GM18907 (cell line): Measurements from ENCODE around the gene SLC26A8.
A peak's percentile ranks its signal among the peaks of the same experiment; 100 is the strongest.
"Not testable (repeated sequence)": the region's sequence is repeated elsewhere in the genome, so short reads cannot be mapped to it uniquely, and the experiment has no call there.

Experiments
- ATAC-seq: cut with Tn5 transposase; IDR thresholded peaks from one replicate; pipeline ENCODE4 v1.9.1; 2021; ENCODE audit warnings: mild to moderate bottlenecking, moderate library complexity; ENCODE audit not compliant: unreplicated experiment

The SLC26A8 gene

DNA sequence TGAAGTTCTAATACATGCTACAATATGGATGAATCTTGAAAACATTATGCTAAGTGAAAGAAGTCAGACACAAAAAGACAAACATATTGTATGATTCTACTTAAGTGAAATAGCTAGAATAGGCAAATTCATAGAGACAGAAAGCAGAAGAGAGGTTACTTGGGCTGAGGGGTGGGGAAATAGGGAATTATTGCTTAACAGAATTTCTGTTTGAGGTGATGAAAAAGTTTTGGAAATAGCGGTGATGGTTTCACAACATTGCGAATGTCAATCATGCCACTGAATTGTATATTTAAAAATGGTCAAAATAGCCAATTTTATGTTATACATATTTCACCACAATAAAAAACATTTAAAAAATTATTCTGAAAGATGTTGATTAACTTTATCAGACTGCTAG is 6.1 kb downstream of the SLC26A8 start:
- no peak for ATAC-seq

DNA sequence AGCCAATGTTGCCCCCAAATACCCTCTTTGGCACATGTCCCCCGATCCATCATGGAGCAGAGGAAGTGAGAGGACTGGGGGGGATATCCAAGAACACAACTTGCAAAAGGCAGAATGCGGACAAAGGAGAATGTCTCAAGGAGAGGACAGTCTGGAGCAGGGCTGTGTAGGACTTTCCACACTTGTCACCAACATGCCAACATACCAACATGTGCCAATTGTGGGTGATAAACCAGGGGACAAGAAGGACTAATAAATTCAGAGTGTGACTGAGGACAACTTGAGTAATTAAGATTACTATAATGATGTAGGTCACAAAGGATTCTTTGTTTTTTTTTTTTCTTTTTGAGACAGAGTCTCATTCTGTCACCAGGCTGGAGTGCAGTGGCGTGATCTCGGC is 8.8 kb downstream of the SLC26A8 start:
- no peak for ATAC-seq

DNA sequence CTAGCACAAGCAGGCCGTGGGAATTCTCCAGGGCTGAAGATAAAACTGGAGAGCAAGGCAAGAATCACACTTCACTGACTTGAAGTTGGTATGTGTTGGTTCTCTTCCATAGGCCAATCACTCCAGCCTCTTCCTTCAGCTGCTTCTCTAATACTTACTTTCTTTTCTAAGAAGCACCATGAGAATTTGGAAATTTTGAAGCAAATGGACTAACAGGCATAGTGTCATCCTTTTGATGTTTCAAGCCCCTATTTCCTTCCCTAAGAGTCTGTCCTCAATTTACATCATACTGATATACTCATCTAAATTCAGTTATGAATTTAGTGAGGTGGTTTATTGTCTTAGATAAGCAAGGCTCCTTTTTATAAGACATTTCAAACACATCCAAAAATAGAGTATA is 24.0 kb downstream of the SLC26A8 start:
- no peak for ATAC-seq

DNA sequence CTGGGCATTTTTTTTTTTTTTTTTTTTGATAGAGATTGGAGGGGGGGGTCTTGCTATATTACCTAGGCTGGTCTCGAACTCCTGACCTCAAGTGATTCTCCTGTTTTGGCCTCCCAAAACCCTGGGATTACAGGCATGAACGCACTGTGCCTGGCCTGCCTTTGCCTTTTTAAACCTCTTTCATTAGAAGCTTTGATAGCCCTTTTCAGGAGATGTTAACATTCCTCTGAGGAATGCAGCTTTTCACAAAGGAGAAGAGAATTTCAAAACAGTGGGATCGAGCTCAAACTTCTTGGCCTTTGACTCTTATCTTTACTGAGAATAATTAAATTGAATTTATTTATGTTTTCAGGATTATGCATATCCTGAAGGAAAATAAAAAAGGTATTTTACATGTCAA is 31.3 kb downstream of the SLC26A8 start:
- no peak for ATAC-seq

DNA sequence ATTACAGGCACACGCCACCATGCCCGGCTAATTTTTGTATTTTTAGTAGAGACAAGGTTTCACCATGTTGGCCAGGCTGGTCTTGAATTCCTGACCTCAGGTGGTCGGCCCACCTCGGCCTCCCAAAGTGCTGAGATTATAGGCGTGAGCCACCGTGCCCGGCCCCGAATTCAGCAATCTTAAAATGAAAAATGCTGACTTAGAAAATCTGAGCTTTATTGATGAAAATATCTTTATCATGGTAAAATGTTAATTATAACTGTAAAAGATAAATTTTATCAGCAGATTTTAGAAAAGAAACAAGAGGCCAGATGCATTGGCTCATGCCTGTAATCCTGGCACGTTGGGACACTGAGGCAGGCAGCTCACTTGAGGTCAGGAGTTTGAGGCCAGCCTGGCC is 36.4 kb downstream of the SLC26A8 start:
- not testable (repeated sequence) for ATAC-seq

DNA sequence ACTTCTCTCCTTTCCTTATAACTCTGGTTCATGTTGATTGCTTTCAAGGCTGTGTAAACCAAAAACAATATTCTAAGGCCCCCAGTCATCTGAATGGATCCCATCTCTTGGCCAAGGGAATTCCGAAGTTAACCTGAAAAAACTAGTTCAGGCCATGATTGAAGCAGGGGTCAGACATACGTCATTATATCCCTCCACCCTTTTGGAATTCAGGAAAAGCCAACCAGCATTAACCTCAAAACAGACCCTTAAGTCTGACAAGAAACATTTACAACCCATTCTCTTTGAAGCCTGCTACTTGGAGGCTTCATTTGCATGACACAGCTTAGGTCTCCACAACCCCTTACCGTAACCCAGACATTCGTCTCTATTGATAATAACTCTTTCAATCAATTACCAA is 39.7 kb downstream of the SLC26A8 start:
- no peak for ATAC-seq

DNA sequence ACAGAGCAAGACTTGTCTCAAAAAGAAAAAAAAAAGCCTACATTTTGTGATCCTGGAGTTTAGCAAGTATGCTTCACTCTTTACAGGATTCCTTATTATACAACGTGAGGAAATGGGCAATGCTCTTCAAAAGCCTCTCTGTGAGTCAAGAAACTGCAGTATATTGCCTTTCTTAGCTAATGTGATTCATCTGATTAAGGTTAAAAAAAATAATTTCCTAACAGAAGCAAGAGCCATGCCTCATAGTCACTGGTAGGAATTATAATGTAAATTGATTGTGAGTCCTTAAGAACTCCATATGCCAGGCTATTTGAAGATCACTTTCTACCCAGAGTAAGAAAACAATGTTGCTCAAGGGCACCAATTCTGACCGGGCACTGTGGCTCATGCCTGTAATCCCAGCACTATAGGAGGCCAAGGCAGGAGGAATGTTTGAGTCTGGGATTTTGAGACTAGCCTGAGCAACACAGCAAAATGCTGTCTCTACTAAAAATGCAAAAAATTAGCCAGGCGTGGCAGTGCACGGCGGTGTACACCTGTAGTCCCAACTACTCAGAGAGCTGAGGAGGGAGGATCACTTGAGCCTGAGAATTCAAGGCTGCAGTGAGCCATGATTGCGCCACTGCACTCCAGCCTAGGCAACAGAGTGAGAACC is 43.3 kb downstream of the SLC26A8 start:
- no peak for ATAC-seq

DNA sequence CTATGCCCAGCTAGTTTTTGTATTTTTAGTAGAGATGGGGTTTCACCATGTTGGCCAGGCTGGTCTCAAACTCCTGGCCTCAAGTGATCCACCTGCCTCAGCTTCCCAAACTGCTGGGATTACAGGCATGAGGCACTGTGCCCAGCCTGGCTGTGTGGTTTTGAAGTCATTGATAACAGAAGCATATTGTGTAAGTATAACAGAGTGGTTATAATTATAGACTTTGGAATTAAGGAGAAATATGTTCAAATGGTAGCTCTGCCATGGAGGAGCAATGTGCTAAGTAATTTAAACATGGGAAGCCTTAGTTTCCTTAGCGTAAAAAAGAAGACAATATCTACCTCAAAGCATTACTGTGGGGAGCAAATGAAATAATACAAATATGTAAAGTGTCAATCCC is 44.3 kb downstream of the SLC26A8 start:
- not testable (repeated sequence) for ATAC-seq

DNA sequence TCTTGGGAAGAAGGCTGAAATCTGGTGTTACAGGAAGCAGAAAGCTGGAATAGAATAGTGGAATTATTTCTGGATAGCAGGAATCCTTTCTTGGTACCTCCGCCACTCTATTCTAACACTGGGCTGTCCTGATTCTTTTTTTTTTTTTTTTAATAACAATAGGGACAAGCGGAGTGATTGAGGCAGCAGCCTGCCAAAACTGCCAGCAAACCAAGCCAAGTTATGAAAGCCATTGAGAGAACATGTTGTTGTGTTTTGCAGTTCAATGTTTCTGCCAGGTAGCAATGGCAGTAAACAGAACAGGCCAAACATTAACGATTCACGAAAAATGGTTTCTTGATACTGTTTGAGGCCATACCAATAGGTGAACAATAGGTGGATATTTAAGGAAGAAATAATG is 47.1 kb downstream of the SLC26A8 start:
- no peak for ATAC-seq

DNA sequence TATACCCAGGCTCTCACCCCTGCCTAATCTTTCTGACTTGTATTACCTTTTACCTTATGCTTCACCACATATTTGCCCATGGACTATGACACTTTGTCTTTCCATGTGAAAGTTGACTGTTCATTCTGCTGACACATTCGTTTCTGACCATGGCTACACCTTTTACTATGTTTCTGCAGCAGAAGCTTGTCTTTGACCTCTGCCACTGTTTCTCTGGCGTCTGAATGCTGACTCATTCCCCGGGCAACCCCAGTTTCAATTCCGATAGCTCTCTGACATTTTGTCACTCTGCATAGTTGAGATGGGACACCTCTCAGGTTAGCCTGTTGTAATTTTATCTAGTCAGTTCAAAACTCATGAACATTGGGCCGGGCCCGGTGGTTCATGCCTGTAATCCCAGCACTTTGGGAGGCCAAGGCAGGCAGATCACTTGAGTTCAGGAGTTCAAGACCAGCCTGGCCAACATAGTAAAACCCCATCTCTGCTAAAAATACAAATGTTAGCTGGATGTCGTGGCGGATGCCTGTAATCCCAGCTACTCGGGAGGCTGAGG is 50.7 kb downstream of the SLC26A8 start:
- peak; percentile 48 for ATAC-seq

DNA sequence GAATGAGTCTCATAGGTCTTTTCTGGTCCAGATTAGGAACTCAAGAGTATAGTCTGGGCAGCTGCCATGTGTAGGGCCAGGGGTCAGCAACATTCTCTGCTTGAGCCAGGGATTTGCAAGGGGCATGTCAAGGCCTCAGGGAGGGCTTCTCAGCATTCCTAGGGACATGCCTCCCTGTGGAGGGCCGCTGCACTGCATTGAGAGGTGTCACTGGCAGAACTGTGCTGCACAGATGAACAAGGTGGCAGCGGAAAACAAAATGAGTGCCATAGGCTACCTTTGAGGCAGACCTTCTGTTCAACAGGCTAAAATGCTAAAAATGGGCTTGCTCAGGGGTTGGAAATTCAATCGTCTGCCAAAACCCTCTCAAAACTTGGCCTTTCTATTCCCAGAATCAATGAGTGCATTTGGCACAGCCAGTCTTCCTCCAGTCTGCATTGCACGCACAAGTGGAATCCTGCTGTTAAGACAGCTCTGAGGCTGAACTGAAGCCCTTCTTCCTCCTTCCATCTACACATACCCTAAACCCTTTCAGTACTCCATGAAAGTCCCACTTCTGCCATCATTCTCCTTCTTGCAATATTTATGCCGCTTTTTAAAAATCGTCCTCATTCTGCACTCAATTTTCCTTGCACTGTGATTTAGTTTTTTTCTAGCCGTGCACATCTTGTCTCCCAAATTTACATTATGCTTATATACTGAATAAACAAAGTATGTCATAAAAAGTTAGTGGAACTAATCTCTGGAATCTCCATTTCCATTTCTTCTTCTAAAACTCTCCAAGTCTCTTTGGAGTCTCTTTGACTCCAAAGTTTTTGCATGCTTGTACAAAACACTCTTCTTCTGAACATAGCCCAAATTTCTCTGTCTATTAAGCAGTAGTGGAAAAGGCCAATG is 51.7 kb downstream of the SLC26A8 start:
- no peak for ATAC-seq

DNA sequence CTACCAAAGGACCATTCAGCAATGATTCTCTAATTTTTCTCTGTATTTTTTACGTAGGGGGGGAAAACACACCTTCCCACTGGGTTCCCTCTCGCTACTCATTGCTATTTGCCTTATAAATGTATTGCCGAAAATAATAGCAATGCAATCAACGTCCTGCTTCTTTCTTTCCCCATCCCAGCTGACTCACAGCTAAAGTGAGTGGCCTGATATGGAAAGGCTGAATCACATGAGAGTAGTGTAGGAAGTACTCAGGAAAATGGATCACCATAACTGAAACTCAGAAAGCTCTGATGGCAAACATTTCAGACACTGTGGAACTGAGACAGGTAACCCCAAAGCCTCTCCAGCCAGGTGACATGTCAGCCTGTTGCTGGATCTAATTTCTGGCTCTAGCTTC is 54.3 kb downstream of the SLC26A8 start:
- ATAC-seq = no peak

DNA sequence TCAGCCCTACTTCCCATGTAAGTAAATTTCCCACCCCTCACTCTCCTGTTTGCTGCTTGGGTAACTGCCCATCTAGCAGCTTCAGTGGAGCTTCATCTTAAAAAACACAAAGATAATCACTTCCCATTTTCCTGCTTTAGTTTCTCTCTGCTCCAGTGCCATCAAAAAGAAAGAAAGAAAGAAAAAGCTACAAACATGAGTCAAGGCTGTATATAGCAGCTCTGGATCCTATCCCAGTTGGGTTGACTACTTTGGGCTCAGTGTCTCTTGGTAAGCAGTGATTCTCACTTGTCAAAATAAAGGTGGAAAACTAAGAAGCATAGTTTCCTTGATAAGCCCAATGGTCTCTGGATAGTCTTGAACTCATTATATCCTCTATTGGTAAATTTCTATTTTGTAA is 54.8 kb downstream of the SLC26A8 start:
- ATAC-seq = no peak

DNA sequence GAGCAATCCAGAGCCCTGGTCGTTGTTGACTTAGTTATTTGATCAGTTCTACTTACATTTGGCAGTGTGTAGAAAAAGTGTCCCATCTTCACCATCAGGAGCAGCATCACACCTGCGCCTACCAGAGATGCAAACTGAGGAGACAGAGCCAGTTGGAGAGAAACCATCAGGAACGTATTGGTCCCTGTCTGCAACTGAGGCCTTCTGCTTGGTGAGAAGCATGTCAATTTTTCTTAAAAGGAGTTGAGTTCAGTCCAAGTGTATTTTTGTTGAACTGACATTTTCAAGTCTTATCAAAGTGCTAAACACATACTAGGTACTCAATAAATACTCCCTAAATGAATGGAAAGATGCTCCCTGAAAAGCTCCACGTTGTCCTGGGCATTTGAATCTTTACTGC is 55.6 kb downstream of the SLC26A8 start:
- no peak for ATAC-seq

DNA sequence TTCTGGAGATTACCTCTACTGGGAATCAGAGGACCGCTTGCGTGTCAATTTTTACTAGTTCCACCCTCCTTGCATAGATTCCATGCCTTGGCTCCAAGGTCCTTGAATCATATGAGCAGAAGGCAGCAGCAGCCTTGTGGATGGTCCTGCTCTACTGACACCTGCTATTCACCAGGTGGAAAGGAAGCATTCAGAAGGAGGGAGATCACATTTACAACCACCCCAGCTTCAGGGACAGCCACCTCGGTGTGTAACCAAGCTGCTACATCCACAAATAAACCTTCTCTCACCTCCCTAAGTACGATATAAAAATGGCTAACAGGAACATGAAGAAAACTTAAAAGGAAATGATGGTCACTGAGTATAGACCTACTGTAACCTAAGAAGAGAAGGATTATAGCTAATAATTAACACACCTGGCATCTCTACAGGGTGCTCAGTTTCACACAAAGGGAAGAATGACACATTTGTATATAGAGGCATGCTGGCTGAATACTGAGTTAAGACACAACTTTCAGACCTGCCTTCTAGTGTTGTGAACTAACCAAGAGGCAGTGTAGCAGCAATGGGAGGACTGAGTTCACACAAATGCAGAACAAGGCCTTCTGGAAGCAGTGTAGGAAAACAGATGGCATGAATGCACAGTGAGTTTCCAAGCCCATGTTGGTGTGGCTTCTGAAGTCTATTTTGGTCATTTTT is 57.2 kb downstream of the SLC26A8 start:
- ATAC-seq = no peak

DNA sequence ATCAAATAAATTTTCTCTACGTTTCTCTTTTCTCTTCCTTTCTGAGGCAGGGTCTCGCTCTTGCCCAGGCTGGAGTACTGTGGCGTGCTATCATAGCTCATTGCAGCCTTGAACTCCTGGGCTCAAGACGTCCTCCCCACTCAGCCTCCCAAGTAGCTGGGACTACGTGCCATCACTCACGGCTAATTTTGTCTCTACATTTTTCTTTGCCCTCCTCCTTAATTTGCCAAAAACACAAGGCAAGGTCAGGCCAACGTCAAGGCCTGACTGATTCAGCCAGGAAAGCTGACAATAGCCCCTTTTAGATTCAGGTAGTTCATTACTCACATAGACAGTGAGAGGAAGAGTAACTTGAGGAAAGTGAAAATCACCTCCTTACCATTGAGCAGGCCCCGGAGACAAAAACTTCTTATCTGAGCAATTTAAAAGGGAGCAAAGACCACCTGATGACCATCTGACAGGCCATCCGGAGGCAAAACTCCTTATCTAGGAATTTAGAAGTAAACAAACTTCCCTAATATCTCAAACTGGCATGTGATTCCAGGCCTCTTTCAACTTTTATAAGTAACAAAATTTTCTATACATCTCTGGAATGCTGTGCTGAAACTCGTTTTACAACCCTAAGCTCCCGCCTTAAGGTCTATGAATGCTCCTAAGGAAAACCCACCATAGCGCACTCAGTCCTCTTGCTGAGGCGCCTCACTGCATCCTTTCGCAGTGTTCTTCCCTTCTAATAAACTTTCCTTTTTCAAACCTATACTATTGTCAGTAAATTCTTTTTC is 61.5 kb downstream of the SLC26A8 start:
- ATAC-seq = no peak

DNA sequence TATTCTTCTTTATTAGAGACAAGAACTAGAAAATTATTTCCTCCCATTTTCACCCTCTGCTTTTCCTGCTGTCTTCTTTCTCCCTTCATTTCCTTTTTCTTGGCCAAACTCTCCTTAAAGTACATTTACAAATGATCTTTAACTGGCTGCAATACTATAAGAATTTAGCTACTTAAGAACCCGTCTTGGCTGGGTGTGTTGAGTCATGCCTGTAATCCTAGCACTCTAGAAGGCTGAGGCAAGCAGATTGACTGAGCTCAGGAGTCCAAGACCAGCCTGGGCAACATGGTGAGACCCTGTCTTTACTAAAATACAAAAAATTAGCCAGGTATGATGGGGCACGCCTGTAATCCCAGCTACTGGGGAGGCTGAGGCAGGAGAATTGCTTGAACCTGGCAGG is 64.3 kb downstream of the SLC26A8 start:
- ATAC-seq = no peak

DNA sequence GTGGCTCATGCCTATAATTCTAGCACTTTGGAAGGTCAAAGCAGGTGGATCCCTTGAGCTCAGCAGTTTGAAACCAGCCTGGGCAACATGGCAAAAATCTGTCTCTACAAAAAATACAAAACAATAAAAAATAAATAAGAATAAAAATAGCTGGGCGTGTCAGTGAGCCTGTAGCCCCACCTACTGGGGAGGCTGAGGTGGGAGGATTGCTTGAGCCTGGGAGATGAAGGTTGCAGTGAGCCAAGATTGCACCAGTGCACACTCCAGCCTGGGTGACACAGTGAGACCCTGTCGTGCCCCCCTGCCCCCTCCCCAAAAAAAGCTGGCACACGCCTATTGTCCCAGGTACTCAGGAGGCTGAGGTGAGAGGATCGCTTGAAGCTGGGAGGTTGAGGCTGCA is 68.5 kb downstream of the SLC26A8 start:
- ATAC-seq = no peak

DNA sequence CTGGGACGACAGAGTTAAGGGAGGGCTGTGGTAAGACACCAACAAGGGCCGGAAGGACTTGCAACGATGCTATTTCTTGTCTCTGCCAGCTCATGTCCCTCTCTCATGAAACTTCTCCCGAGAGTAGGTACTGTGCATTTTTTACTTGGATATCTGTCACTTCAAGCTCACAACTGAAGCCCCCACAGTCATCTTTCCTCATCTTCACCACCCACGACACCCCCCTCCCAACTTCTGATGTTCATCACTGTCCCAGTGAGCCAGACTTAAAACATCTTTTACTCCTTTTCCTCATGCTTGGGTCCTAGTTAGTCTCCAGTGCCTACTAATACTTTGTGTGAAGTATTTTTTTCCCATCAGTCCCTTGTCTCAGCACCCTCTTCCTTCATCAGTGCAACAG is 68.9 kb downstream of the SLC26A8 start:
- no peak for ATAC-seq

DNA sequence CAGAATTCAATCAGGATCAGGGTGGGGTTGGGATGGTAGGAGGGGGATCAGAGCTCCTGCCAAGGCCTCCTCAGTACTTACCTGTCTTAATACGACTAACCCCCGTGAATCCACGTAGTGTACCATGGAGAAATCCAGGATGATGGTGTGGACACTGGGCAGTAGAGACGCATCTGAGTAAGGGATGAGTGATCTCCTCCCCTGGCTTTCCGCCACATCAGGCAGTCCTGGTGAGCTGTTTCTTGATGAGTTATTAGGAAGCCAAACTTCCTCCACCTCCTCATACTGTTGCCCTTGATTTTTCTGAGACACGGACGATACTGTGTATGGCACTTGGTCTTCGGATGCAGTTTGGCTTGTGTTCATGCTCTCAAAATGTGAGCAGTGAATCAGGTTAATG is 69.4 kb downstream of the SLC26A8 start:
- ATAC-seq = no peak

DNA sequence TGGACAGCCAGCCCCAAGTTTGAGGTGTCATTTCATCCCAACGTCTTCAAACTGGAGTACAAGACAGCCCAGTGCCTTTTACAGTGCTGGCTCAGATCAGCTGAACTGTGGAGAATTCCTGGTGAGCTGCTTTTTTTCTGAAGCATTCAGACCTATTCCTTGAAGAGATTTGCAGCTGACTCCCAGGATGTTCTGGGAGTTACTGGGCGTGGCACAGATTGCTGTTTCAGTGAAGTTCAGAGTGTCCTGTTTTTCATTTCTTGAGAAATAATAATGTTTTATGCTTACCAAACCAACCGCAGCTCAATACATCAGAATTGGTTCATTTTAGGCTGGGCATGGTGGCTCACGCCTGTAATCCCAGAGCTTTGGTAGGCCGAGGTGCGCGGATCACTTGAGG is 70.1 kb downstream of the SLC26A8 start:
- ATAC-seq = no peak
